HG02943 (cell line): Measurements from ENCODE around the gene COQ9.
"Not testable (repeated sequence)": the region's sequence is repeated elsewhere in the genome, so short reads cannot be mapped to it uniquely, and the experiment has no call there.

Source experiments
- ATAC-seq: cut with Tn5 transposase; IDR thresholded peaks from one replicate; pipeline ENCODE4 v1.9.1; 2021; ENCODE audit warnings: mild to moderate bottlenecking, low read depth, moderate library complexity; ENCODE audit not compliant: unreplicated experiment

Gene COQ9

GRCh38 chr16:57447186-57447962, at the start of gene COQ9, which contains the start of gene CIAPIN1:
Gene COQ9 (plus strand): TSS chr16:57447479. CDS start chr16:57447506, 27 bp downstream.
Gene CIAPIN1 (minus strand): TSS chr16:57447385. CDS start chr16:57440928, 6,457 bp downstream.
- peak; percentile 91 for ATAC-seq

GRCh38 chr16:57397493-57397892, 49.8 kb upstream of the COQ9 start:
- not testable (repeated sequence) for ATAC-seq

GRCh38 chr16:57401943-57402640, 45.2 kb upstream of the COQ9 start:
- ATAC-seq, result no peak

GRCh38 chr16:57403965-57404817, 43.1 kb upstream of the COQ9 start, which contains the start of gene CCL17:
Gene CCL17 (plus strand): TSS chr16:57404767. CDS start chr16:57413933, 9,166 bp downstream.
- no peak for ATAC-seq

GRCh38 chr16:57405097-57405496, 42.2 kb upstream of the COQ9 start:
- ATAC-seq, result no peak

GRCh38 chr16:57406881-57407280, 40.4 kb upstream of the COQ9 start:
- no peak for ATAC-seq

- ATAC-seq, result no peak
Measured at GRCh38 chr16:57407521-57408353, 39.5 kb upstream of the COQ9 start.

GRCh38 chr16:57409065-57409464, 38.2 kb upstream of the COQ9 start:
- no peak for ATAC-seq

GRCh38 chr16:57409870-57410587, 37.2 kb upstream of the COQ9 start:
- ATAC-seq, result no peak

GRCh38 chr16:57411362-57411976, 35.8 kb upstream of the COQ9 start:
- ATAC-seq, result no peak

- no peak for ATAC-seq
Measured at GRCh38 chr16:57412584-57412983, 34.7 kb upstream of the COQ9 start.

GRCh38 chr16:57413301-57413730, 34.0 kb upstream of the COQ9 start:
- ATAC-seq, result peak; percentile 58

GRCh38 chr16:57413733-57414132, 33.5 kb upstream of the COQ9 start:
- peak; percentile 15 for ATAC-seq

GRCh38 chr16:57416084-57416483, 31.2 kb upstream of the COQ9 start:
- no peak for ATAC-seq

- ATAC-seq, result no peak
Measured at GRCh38 chr16:57419506-57419905, 27.8 kb upstream of the COQ9 start.

- no peak for ATAC-seq
Measured at GRCh38 chr16:57422026-57422944, 25.0 kb upstream of the COQ9 start.

- ATAC-seq, result no peak
Measured at GRCh38 chr16:57423152-57423551, 24.1 kb upstream of the COQ9 start.

GRCh38 chr16:57424583-57424982, 22.7 kb upstream of the COQ9 start:
- no peak for ATAC-seq
